HepG2 (cell line): ENCODE measurements around the gene NEU4. TPM values are rescaled to one million over a fixed set of nuclear protein-coding genes. Genes with fewer than 3 reads are reported as not detected.

ENCODE experiments used
- GABPB1 ChIP-seq: IDR thresholded peaks from 2 replicates; pipeline ENCODE4 v1.6.1; 2016; ENCODE audit warnings: mild to moderate bottlenecking, missing genetic modification reagents, moderate library complexity, missing compliant biosample characterization
- MAFF ChIP-seq: IDR thresholded peaks from 2 replicates; pipeline ENCODE4 v1.6.1; 2011; ENCODE audit warnings: low read depth, low read length, improper control_type of control experiment
- NFYC ChIP-seq: IDR thresholded peaks from 2 replicates; pipeline ENCODE4 v1.6.1; 2016; ENCODE audit warnings: missing genetic modification reagents, missing compliant biosample characterization
- SNRNP70 ChIP-seq: fragments of 200-400 bp; formaldehyde crosslinking; IDR thresholded peaks from 2 replicates; pipeline ENCODE4 v1.6.1; 2017; ENCODE audit warnings: mild to moderate bottlenecking, low read depth, low read length, moderate library complexity
- SOX13 ChIP-seq, 3 experiments: fragments of 450-650 bp in 1 of 3; sonication (generic) in 1 of 3; formaldehyde crosslinking in 1 of 3; IDR thresholded peaks in 2 of 3; conservative IDR thresholded peaks in 1 of 3; 2 replicates each; pipeline versions ENCODE4 v1.5.0 to v1.6.1; 2016 to 2020; ENCODE audit warnings: antibody characterized with exemption in 1 of 3, mild to moderate bottlenecking in 1 of 3, missing compliant biosample characterization in 1 of 3, missing genetic modification reagents in 1 of 3, moderate library complexity in 1 of 3
- SRF ChIP-seq: IDR thresholded peaks from 2 replicates; pipeline ENCODE4 v1.6.1; 2011; ENCODE audit warnings: mild to moderate bottlenecking, low read depth, low read length, moderate library complexity
- TCF7L2 ChIP-seq: IDR thresholded peaks from 2 replicates; pipeline ENCODE4 v1.6.1; 2011; ENCODE audit warnings: mild to moderate bottlenecking, low read depth, low read length, moderate library complexity
- THYN1 ChIP-seq: sonication (generic); formaldehyde crosslinking; IDR thresholded peaks from 2 replicates; pipeline ENCODE4 v1.8.1; 2023; ENCODE audit warnings: low read depth, mild to moderate bottlenecking, moderate library complexity, missing genetic modification reagents, borderline replicate concordance
- ZKSCAN1 ChIP-seq: fragments of 150-350 bp; IDR thresholded peaks from 2 replicates; pipeline ENCODE4 v1.6.1; 2014; ENCODE audit warnings: low read length
- ZKSCAN8 ChIP-seq: IDR thresholded peaks from 2 replicates; pipeline ENCODE4 v1.6.1; 2016; ENCODE audit warnings: borderline replicate concordance, missing genetic modification reagents, missing compliant biosample characterization
- ZNF101 ChIP-seq: sonication (generic); formaldehyde crosslinking; IDR thresholded peaks from 2 replicates; pipeline ENCODE4 v1.4.0; 2020; ENCODE audit warnings: mild to moderate bottlenecking, low read depth, missing genetic modification reagents, borderline replicate concordance
- ZNF253 ChIP-seq: sonication (generic); formaldehyde crosslinking; IDR thresholded peaks from 2 replicates; pipeline ENCODE4 v1.8.0; 2022; ENCODE audit warnings: mild to moderate bottlenecking, missing genetic modification reagents, borderline replicate concordance
- ZNF317 ChIP-seq: sonication (generic); formaldehyde crosslinking; IDR thresholded peaks from 2 replicates; pipeline ENCODE4 v1.5.0; 2020; ENCODE audit warnings: mild to moderate bottlenecking, missing genetic modification reagents
- ZNF468 ChIP-seq: sonication (generic); formaldehyde crosslinking; IDR thresholded peaks from 2 replicates; pipeline ENCODE4 v1.8.0; 2022; ENCODE audit warnings: mild to moderate bottlenecking, moderate library complexity, missing genetic modification reagents
- ZNF564 ChIP-seq: sonication (generic); formaldehyde crosslinking; IDR thresholded peaks from 2 replicates; pipeline ENCODE4 v1.8.1; 2023; ENCODE audit warnings: mild to moderate bottlenecking, missing genetic modification reagents
- ZNF724P ChIP-seq: sonication (generic); formaldehyde crosslinking; IDR thresholded peaks from 2 replicates; pipeline ENCODE4 v1.8.0; 2022; ENCODE audit warnings: missing genetic modification reagents, borderline replicate concordance
- ZNF775 ChIP-seq: sonication (generic); formaldehyde crosslinking; IDR thresholded peaks from 2 replicates; pipeline ENCODE4 v1.4.0; 2020; ENCODE audit warnings: missing genetic modification reagents, mild to moderate bottlenecking, moderate library complexity, borderline replicate concordance
- ZNF790 ChIP-seq: sonication (generic); formaldehyde crosslinking; IDR thresholded peaks from 2 replicates; pipeline ENCODE4 v1.8.0; 2022; ENCODE audit warnings: missing genetic modification reagents, mild to moderate bottlenecking, borderline replicate concordance
- polyA plus RNA-seq, 8 experiments: library from polyadenylated mRNA; depleted of rRNA in 3 of 8; stranded (reverse) in 7 of 8; unstranded in 1 of 8; fragments of >200 nt; fragmentation: Illumina TruSeq in 4 of 8; extraction: Trizol in 4 of 8; gene quantifications; 2 replicates each; pipeline versions ENCODE4 v1.2.1 to v1.2.3, GENCODE V29; 2011 to 2016; ENCODE audit warnings: low read depth in 4 of 8, missing spikeins in 1 of 8, mixed read lengths in 1 of 8; ENCODE audit not compliant: insufficient read depth in 1 of 8
- total RNA-seq, 5 experiments: library from RNA; depleted of rRNA; stranded (reverse); fragments of >200 nt; fragmentation: Illumina TruSeq; extraction: Trizol; gene quantifications; 2 replicates each; pipeline ENCODE4 v1.2.3, GENCODE V29; 2016; ENCODE audit warnings: low read depth in 1 of 5
- TF ChIP-seq, protein P1 (sequence below): sonication (generic); formaldehyde crosslinking; IDR thresholded peaks from 2 replicates; pipeline ENCODE4 v1.4.0; 2020; ENCODE audit warnings: missing genetic modification reagents, mild to moderate bottlenecking, borderline replicate concordance
- TF ChIP-seq, protein P2 (sequence below): sonication (generic); formaldehyde crosslinking; IDR thresholded peaks from 2 replicates; pipeline ENCODE4 v1.4.0; 2020; ENCODE audit warnings: mild to moderate bottlenecking, missing genetic modification reagents
- TF ChIP-seq, protein P3 (sequence below): sonication (generic); formaldehyde crosslinking; IDR thresholded peaks from 2 replicates; pipeline ENCODE4 v1.4.0; 2020; ENCODE audit warnings: mild to moderate bottlenecking, missing genetic modification reagents, borderline replicate concordance
- TF ChIP-seq, protein P4 (sequence below): IDR thresholded peaks from 2 replicates; pipeline ENCODE4 v1.6.1; 2016; ENCODE audit warnings: low read depth

Gene NEU4
- total and polyA plus RNA-seq, 2 of the 13 experiments (the other 11 are each of a cell fraction or from before 2014, with no cell fraction given) = 53.5 to 107 TPM

DNA sequence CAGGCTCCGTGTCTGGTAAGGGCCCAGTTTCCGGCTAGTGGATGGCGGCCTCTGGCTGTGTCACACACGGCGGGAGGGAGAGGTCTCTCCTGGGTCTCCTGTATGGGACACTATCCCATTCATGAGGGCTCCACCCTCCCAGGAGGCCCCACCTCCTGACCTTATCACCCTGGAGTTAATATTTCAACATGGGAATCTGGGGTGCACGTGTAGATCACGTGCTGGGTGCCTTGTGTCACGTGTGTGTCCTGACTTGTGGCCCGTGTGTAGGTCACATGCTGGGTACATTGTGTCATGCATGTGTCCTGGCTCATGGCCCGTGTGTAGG, 9.9 kb downstream of the NEU4 start (continued):
- TF ChIP-seq SOX13 (IDR thresholded peaks at IDR 0.05) = no peak; the same call in 1 of the 2 replicates
- TF ChIP-seq SOX13 (CRISPR knock-in tag; conservative IDR thresholded peaks at IDR 0.05 in 1 of 2, IDR thresholded peaks at IDR 0.05 in 1 of 2) = peak in 1 of 2 experiments; percentile 86; a peak in 2 of 4 replicates
- TF ChIP-seq ZKSCAN8 (CRISPR knock-in tag) = peak; percentile 82; the same call in 1 of the 2 replicates
- TF ChIP-seq THYN1 (CRISPR knock-in tag) = no peak
- peak; percentile 78 for TF ChIP-seq ZNF253 (CRISPR knock-in tag)
- TF ChIP-seq, protein P1, sequence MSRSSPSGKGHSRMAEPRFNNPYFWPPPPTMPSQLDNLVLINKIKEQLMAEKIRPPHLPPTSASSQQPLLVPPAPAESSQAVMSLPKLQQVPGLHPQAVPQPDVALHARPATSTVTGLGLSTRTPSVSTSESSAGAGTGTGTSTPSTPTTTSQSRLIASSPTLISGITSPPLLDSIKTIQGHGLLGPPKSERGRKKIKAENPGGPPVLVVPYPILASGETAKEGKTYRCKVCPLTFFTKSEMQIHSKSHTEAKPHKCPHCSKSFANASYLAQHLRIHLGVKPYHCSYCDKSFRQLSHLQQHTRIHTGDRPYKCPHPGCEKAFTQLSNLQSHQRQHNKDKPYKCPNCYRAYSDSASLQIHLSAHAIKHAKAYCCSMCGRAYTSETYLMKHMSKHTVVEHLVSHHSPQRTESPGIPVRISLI (CRISPR knock-in tag) = peak; percentile 66
- 0 out of 2 replicates have a peak, but pooled peaks have one; percentile 77 for TF ChIP-seq ZNF101 (CRISPR knock-in tag)
- TF ChIP-seq ZNF724P = 0 out of 2 replicates have a peak, but pooled peaks have one; percentile 81
- no peak for TF ChIP-seq MAFF
- TF ChIP-seq SRF = peak; percentile 40; the same call in 1 of the 2 replicates
- TF ChIP-seq NFYC (CRISPR knock-in tag) = 0 out of 2 replicates have a peak, but pooled peaks have one; percentile 11
- 0 out of 2 replicates have a peak, but pooled peaks have one; percentile 81 for TF ChIP-seq ZNF468 (CRISPR knock-in tag)
- TF ChIP-seq ZNF790 (CRISPR knock-in tag) = no peak
- TF ChIP-seq, protein P2, sequence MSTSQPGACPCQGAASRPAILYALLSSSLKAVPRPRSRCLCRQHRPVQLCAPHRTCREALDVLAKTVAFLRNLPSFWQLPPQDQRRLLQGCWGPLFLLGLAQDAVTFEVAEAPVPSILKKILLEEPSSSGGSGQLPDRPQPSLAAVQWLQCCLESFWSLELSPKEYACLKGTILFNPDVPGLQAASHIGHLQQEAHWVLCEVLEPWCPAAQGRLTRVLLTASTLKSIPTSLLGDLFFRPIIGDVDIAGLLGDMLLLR (CRISPR knock-in tag) = peak; percentile 83; the same call in 1 of the 2 replicates
- TF ChIP-seq, protein P3, sequence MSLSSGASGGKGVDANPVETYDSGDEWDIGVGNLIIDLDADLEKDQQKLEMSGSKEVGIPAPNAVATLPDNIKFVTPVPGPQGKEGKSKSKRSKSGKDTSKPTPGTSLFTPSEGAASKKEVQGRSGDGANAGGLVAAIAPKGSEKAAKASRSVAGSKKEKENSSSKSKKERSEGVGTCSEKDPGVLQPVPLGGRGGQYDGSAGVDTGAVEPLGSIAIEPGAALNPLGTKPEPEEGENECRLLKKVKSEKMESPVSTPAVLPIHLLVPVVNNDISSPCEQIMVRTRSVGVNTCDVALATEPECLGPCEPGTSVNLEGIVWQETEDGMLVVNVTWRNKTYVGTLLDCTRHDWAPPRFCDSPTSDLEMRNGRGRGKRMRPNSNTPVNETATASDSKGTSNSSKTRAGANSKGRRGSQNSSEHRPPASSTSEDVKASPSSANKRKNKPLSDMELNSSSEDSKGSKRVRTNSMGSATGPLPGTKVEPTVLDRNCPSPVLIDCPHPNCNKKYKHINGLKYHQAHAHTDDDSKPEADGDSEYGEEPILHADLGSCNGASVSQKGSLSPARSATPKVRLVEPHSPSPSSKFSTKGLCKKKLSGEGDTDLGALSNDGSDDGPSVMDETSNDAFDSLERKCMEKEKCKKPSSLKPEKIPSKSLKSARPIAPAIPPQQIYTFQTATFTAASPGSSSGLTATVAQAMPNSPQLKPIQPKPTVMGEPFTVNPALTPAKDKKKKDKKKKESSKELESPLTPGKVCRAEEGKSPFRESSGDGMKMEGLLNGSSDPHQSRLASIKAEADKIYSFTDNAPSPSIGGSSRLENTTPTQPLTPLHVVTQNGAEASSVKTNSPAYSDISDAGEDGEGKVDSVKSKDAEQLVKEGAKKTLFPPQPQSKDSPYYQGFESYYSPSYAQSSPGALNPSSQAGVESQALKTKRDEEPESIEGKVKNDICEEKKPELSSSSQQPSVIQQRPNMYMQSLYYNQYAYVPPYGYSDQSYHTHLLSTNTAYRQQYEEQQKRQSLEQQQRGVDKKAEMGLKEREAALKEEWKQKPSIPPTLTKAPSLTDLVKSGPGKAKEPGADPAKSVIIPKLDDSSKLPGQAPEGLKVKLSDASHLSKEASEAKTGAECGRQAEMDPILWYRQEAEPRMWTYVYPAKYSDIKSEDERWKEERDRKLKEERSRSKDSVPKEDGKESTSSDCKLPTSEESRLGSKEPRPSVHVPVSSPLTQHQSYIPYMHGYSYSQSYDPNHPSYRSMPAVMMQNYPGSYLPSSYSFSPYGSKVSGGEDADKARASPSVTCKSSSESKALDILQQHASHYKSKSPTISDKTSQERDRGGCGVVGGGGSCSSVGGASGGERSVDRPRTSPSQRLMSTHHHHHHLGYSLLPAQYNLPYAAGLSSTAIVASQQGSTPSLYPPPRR (CRISPR knock-in tag) = peak; percentile 78; the same call in 1 of the 2 replicates
- TF ChIP-seq, protein P4, sequence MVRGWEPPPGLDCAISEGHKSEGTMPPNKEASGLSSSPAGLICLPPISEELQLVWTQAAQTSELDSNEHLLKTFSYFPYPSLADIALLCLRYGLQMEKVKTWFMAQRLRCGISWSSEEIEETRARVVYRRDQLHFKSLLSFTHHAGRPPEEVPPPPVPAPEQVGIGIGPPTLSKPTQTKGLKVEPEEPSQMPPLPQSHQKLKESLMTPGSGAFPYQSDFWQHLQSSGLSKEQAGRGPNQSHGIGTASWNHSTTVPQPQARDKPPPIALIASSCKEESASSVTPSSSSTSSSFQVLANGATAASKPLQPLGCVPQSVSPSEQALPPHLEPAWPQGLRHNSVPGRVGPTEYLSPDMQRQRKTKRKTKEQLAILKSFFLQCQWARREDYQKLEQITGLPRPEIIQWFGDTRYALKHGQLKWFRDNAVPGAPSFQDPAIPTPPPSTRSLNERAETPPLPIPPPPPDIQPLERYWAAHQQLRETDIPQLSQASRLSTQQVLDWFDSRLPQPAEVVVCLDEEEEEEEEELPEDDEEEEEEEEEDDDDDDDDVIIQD (CRISPR knock-in tag) = peak; percentile 86
- no peak for TF ChIP-seq SNRNP70
- no peak for TF ChIP-seq TCF7L2
- peak; percentile 75; the same call in 1 of the 2 replicates for TF ChIP-seq ZNF775 (CRISPR knock-in tag)
- TF ChIP-seq ZNF317 (CRISPR knock-in tag) = peak; percentile 74
- TF ChIP-seq GABPB1 (CRISPR knock-in tag) = peak; percentile 74
- TF ChIP-seq ZKSCAN1 = no peak
- peak; percentile 91 for TF ChIP-seq ZNF564 (CRISPR knock-in tag)
